CD1c-positive myeloid dendritic cell (primary cell): ENCODE results near the gene MRPL36.
A peak's percentile ranks its signal among the peaks of the same experiment; 100 is the strongest.
"Not testable (repeated sequence)": the region's sequence is repeated elsewhere in the genome, so short reads cannot be mapped to it uniquely, and the experiment has no call there.

Experiments used
- DNase-seq: peaks from one replicate; pipeline ENCODE4 v3.0.0-alpha.2; 2016; ENCODE audit errors: extremely low spot score

MRPL36 gene

DNA sequence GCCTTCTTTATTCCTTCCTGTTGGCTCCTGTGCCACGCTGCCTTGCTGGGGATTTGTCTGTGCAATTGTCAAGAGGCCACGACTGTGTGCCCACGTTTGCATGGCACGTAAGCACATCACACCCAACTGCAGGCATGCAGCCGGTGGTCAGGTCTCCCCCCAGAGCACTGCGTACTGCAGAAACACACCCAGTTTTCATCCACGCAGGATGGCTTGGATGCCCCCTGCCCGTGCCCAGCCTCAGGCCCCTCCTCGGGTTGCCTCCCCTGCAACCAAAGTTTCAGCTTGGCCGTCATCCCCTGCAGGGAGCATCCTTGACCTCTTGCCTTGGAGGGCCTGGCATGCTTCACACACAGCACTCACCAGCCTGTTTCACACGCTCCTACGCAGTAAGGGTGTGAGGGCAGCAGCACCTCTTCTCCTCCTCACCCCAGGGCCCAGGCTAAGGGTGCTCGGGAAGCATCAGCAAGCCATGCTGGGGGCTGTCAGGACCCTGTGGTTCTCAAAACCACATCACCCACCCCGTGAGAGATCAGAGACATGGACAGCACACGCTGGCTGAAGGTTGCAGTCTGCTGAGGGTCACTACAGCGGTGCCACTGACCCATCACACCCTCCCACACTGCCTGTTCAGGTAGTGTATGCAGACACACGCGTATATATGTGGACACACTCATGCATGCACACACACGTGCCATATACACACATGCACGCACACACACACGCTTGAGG, 3.1 kb downstream of the MRPL36 start:
- no peak for DNase-seq

DNA sequence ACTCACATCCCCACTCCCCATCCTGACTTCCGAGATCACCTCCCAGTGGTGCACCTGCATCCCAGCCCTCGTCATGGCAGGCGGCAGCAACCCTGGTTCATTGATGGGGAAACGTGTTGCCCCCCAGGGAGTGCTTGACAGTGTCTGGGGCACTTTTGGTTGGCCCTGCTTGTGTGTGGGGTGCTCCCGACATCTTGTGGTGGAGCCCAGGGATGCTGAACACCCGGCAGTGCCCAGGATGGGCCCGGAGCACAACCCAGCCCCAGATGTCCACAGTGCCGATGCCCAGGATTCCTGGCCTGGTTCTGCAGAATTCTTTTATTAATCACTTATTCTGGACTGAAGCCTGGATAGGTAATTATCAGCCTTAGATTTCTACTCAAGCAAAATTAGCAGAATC, 3.7 kb downstream of the MRPL36 start:
- DNase-seq = no peak

DNA sequence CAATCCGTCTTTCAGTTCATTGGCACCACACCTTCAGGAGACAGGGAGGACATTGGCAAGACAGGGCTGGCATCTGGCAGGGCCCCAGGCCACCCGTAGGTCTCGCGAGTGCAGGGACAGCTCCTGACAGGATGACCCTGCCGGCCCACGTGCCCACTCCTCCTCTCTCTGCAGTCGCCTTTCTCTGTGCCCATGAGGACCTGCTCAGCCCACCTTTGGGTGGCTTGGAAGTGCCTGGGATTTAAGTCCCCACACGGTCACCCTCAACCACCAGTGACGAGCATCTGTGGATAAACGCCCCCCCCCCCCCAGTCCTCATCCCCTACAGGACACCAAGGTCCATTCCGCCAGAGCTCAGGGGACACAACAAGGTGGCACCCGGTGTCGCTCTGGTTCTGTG, 4.1 kb downstream of the MRPL36 start:
- DNase-seq = no peak

DNA sequence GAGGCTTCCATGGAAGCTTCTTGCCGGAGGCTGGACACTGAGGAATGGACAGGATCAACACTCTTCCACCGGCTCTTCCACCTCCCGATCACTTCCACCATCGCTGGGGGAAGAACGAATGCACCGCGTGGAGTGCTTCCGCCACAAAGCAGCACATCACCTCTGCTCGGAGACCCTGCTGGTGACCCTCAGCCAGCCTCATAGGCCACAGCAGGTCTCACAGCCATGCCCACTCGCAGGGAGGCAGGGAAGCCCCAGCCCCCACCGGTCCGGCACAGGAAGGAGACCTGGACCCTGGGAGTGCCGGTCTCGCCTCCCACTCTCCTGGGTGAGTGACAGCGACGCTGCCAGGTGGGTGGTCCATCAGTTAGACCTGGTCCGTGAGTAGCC, 4.7 kb downstream of the MRPL36 start:
- no peak for DNase-seq

DNA sequence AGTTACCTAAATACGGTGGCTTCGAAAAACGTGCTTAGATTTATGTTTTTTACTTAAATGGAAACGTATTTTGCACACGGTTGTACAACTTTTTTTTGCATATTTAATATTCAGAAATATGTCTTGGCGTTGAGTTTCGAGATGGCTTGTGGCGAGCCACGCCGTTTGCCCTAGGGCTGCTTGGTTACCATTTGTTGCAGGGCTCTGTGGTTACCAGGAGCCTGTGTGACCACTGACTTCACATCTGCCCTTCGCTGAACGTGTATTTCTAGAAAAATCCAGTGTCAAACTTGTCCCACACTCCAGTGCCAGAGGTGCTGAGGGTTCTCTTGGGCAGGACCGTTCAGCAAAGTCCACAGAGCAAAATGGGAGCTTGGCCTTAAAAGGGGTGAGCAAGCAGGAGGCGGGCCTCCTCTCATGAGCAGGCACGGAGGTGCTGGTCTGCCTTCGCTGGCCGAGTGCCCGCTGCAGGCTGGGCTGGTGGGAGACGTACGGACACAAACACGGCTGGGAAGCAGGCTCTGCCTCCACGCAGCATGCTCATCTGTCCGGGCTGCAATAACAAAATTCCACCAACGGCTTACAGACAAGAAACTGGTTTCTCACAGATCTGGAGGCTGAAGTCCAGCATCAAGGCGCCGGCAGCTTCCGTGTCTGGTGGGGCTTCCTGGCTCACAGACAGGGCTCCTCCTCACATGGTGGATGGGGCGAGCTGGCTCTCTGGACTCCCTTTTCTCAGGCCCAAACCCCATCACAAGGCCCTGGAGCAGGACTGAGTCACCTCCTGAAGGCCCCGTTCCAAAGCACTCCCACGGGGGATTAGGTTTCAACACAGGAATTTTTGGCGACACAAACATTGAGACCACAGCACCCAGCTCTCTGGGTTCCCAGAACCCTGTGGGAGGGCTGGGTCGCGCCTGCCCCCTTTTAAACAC, 5.4 kb downstream of the MRPL36 start:
- no peak for DNase-seq

DNA sequence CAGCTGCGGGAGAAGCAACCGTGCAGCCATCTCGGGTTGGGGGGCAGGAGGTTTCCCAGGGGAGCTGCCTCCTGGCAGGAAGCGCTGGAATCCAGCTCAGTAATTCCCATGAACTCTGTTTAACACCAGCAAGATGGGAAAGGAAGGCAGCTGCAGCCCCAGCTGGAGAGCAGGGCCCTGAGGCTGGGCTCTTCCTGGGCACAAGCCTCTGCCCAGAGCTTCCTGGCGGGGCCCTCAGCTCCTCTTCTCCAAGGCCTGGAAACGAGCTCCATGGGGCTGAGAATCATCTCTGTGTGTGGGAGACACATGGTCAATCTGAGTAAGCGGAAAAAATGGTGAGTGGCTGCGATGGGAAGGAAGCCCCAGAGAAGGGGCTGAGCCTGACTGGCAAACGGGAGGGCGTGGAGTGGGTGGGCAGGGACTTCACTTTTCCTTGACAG, 6.3 kb downstream of the MRPL36 start:
- peak; percentile 5 for DNase-seq

DNA sequence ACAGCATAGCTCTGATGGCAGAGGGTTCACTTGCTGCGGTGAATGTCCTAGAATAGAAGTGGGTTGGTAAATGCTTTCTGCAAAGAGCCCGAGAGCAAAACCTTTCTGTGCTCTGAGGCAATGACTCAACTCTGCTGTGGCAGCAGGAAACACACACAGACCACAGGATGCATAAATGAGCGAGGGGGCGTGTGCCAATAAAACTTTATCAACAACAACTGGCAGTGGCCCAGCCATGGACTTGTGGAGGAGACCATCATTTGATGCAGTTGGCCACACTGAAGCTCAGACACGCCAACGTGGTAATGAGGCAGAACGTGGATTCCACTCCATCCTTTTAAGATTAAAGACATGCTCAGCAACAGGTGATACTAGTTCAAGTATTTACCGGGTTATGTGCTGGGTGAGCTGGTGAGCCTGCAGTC, 6.8 kb downstream of the MRPL36 start:
- peak; percentile 33 for DNase-seq

DNA sequence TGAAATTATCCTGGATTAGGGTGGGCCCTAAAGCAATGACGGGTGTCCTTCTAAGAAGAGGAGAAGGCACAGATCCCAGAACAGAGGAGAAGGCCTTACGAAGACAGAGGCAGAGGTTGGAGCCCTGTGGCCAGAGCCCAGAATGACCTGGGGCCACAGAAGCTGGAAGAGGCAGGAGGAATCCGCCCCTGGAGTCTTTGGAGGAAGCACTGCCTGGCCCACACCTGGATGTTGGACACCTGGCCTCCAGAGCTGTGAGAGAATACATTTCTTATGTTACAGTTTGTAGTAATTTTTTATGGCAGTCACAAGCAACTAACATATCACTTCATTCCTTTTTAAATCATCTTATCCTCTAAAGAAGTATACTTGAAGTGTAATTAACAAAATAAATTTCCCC, 8.5 kb downstream of the MRPL36 start:
- DNase-seq = no peak

DNA sequence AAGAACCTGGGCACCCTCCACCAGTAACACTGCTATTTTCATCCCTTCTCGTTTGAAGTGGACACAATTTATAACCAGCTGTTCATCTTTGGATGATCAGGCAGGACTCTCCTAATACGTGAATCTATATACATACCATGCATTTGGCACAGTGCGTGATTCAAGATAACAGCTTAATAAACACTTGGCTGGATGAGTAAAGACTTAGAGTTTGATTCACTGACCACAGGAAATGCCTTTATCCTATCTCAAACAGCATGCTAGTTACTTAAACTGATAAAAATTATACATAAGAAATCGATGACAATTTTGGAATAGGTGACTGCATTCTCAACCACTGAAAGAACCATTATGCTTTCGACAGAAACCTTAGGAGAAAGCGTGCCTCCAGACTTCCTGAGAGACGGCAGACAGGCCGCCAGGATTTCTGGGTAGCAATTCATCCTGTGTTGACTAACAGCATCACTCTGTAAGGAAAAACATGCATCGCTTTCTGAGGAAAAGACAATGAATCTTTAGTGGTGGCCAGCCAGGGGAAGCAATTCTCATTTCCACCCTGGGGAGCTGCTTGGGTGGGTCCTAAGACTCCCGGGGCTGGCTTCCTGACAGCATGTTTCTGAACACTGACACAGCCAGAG, 9.7 kb downstream of the MRPL36 start:
- no peak for DNase-seq

DNA sequence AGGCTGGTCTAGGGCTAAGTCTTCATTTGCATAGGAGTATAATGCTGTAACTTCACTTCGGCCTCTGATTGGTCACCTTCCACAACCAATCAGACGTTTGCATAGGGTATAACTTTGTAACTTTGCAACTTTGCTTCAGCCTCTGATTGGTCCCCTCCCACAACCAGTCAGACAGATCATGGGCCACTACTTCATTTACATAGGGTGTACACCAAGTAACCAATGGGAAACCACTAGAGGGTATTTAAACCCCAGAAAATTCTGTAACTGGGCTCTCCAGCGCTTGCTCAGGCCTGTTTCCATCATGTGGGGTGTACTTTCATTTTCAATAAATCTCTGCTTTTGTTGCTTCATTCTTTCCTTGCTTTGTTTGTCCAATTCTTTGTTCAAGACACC, 10.2 kb downstream of the MRPL36 start:
- not testable (repeated sequence) for DNase-seq

DNA sequence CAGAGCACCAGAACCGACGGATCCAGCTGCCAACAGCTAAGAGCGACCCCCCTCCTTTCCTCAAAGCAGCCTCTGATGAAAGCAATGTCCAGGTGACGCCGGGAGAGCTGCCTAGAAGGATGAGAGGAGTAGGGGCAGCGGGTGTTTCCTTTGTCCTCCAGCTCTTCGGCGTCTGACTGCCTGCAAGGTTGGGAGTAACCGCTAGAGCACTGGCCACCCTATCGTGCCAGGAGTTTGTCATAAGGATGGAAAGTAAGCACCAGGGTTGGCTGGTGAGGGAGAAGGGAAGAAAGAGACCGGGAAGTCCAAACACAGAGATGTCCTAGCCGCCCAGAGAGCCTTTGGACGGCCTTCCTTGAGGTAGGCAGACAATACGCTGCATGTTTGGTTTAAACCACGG, 10.8 kb downstream of the MRPL36 start:
- DNase-seq = no peak

DNA sequence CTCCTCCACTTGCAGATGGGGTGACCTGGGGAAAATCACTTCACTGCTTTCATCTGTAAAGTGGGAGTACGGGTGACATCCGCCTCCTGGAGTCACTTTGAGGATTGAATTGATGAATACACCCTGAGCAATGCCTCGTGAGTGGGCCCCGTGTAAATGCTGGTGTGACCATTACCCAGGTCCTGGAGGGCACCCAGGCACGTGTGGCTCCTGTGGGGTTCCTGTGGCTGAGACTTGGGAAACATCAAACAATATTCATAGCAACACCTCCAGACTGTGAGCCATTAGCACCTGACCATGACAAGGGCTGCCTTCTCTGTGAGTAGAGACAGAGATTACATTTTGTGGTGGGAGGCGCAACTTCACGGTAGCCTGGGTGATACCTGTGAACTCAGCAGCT, 11.4 kb downstream of the MRPL36 start:
- no peak for DNase-seq

DNA sequence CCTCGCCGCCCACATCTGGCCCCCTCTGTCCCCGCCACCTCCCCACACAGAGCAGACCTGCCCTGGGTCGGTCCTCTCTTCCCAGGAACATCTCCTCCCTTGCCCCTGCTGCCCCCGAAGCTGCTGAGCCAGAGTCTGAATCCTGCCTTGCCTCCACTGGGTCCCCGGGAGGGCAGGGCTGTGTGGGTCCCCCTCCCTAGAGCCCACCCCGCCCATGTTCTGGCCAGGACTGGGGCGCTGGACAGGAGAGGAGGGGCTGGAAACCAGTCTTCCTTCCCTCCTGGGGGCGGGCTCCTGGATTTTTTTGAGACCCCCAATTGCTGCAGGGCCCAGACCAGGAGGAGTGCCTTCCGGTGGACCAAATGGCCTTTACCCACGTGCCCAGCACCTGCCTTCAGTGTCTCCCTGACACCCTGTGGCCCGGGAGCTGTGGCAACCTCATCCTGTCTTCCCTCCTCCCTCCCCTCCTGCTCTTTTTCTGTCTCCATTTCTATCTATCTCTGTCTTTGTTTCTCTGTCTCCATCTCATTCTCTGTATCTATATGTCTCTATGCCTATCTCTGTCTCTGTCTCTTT, 12.1 kb downstream of the MRPL36 start:
- DNase-seq = no peak

DNA sequence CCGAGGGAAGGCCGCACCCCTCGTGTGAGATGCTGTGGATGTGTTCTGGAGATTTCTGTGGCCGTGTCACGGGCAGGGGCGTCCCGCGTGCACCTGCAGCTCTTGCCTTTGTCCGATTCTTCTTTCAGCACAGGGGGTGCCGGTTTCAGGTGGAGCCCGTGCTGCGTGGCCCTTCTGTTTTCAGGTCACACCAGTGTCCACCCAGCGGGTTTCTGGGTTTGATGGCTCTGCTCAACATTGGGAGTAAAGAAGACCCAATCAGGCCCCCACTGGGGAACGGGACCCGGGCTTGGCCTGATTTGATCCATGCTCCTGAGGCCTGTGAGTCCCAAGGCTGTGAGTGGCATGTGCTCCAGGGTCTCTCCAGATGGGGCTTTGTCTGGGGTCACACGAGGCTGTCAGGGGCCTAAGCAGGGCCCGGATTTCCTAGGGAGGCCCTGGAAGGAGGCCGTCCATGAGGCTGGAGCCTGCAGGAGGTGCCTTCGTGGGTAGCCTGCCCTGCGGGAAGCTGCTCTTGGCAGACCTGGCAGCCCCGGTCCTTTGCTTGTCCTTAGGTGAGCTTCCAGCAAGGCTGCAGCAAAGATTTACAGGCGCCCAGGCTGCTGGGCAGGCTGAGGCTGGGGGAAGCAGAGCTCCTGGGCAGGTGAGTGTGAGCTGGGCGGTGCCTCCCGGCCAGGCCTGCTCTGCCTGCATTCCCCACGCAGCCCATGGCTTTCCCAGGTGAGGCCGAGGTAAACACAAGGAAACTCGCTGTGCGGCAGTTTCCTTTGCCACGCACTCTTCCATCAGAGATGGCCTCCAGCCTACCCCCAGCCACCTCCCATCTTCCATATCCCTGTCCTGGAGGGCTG, 12.8 kb downstream of the MRPL36 start:
- no peak for DNase-seq

DNA sequence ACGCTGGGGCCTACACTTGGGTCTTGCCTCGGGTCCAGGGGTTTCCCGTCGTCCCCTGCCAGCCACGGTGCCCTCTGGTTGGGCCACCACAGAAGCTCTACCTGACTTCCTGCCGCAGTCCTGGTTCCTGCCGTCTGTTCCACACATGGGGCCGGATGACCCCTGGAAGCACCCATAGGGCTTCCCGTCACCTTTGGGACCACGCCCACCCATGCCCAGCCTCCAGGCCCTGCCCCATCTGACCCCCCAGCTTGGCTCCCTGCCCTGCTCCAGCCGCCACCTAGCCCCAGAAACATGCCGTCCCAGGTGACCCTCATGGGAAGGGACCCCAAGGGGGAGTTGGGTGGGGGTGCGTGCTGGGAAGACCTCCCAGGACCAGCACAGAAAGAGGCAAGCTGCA, 13.7 kb downstream of the MRPL36 start:
- DNase-seq = no peak

DNA sequence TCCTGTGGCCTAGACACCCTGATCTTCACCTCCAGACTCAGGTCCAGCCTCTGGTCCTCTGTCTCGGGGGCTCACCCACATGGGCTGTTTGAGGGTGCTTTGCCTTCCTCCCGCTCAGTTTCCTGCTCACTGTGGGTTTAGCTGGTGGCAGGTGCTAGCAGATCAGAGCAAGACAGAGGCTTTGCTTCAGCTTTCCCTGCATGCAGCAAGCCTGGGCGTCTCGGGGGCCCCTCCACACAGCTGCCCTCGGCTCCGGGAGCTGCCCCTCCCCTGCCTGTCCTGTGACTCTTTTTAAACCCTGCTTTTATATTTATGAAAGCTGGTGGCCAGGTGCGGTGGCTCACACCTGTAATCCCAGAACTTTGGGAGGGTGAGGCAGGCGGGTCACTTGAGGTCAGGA, 14.6 kb downstream of the MRPL36 start:
- no peak for DNase-seq

DNA sequence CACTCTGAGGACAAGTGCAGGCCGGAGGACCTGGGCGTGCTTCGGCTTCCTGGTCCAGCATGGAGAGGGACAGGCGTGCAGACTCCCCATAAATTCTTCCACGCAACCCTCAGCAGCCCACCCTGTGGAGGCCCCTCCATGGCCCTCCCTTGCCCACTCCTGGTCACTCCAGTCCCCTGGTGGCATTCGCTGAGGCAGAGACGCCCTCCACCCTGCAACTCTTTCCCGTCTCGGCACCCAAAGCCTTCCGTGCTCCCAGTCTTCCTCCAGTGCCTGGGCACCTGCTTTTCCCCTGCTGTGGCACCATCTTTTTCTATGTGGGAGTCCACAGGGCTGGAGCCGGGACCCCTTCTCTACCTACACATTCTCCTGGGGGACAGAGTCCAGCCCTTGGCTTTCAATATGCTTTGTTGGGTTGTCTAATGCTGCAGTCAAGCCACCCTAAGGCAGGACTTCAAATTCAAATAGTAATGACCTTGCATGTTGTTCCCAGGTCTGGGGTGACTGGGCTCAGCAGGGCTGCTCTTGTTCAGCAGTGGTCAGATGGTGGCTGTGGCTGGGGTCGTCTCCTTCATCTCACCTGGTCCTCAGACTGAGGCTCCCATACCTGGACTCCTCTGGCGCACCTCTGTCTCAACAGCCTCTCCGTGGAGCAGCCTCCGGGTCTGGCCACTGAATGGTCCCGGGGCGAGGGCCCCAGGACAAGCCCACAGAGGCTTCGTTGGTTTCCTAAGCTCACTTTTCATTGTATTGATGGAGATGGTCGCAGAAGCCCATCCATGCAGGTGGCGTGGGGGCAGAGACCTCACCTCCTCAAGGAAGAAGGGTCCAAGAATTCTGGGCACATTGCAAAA, 15.2 kb downstream of the MRPL36 start:
- DNase-seq = no peak

DNA sequence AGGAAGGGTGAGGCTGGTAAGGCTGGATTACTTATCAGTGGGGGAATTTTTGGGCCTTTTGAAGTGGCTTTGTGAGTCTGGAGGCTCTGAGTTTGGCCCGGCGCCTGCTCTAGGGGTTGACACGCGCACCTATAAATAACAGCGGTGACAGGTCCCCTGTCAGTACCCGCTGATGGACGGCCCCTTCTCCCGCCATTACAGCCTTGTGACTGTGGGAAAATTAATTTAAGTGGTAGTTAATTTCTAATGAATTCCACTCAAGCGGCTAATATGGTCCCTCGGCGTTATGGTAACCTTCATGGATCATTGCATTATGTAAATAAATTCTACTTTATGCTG, 16.5 kb downstream of the MRPL36 start:
- no peak for DNase-seq

DNA sequence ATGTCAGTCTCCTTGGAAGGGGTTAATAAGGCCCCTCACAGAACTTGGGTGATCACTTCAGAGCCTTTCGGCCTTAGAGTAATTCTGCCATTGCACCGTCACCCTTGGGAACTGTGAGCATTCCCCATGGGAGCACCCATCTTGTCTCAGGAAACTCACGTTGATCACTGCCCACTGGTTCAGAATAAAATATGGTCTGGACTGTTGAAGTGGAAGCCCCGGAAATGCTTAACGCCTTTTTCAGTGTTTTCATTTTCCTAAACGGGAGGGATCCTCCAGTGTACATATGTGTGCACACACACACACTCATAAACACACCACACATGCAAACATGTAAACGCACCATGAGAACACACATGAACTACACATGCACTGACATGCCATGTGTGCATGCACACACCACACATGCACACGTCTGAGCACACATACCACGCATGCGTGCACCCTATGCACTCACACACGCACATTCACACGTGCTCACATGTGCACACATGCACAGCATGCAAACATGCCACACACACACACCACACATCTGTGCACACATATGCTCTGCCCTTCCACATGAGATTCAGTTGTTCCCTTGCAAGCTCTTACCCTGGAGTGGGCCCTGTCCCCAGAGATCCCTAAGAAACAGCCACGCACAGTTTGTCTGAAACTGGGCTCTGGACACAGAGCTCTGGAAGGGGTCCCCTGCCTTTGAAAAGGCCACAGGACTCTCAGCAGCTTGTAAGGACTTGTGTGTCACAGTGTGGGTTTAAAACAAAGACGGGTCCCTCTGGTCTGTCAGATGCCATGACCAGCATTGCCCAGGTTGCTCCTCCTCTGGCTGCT, 17.0 kb downstream of the MRPL36 start:
- no peak for DNase-seq
